ENCODE results near the gene HNRNPUL1. TPM values are rescaled to one million over a fixed set of nuclear protein-coding genes. Genes with fewer than 3 reads are reported as not detected.

The HNRNPUL1 gene
- total and polyA plus RNA-seq, 2 experiments from 2014 or later = 111 to 112 TPM

- in situ Hi-C loops (cut with MboI) = no loop called here
- no peak overlapping the region for H2AFZ ChIP-seq
- 8 to 20% methylated on average over 8 of the region's 8 CpGs for WGBS, 2 experiments (ENCODE audit: low coverage in 1 of 2, low lambda C conversion rate in 2 of 2, missing lambda C conversion rate in 2 of 2)
- peak overlapping the region; percentile 74 for H3K4me2 ChIP-seq (ENCODE audit: unreplicated experiment)
- no peaks in the 10 kb centered on the region for H3K27me3 ChIP-seq (replicated peaks; ENCODE audit: insufficient read depth)
- peaks cover 42% of the 10 kb centered on the region for H3K36me3 ChIP-seq (ENCODE audit: low read depth)
- peak overlapping the region; percentile 92 for H3K27ac ChIP-seq
- peak; percentile 91 for DNase-seq
- TF ChIP-seq EZH2phosphoT487 (IDR thresholded peaks at IDR 0.05; ENCODE audit: insufficient read depth, low read depth) (no peak), EZH2 (IDR thresholded peaks at IDR 0.05; ENCODE audit: insufficient read depth, poor library complexity, severe bottlenecking) (no peak)
- peak overlapping the region; percentile 58 for H3K4me3 ChIP-seq
- peaks cover 55% of the 10 kb centered on the region for H3K4me1 ChIP-seq (ENCODE audit: insufficient read depth)
- H3K9ac ChIP-seq = peak overlapping the region; percentile 76
- H3F3A ChIP-seq (ENCODE audit: insufficient read depth) = peaks cover 72% of the 10 kb centered on the region
- peaks cover 81% of the 10 kb centered on the region for H3K79me2 ChIP-seq (ENCODE audit: insufficient read depth)
- H3K9me3 ChIP-seq (ENCODE audit: low read depth) = no peaks in the 10 kb centered on the region
- no peaks in the 10 kb centered on the region for H3K9me2 ChIP-seq (ENCODE audit: insufficient read depth)
- H4K20me1 ChIP-seq (ENCODE audit: insufficient read depth) = no peaks in the 10 kb centered on the region
Observed at GRCh38 chr19:41223431-41224234, 40.5 kb upstream of the HNRNPUL1 start.

GRCh38 chr19:41224632-41225031, 39.5 kb upstream of the HNRNPUL1 start:
- no peaks in the 10 kb centered on the region for H3K27me3 ChIP-seq (replicated peaks; ENCODE audit: insufficient read depth)
- no peaks in the 10 kb centered on the region for H4K20me1 ChIP-seq (ENCODE audit: insufficient read depth)
- peak overlapping the region; percentile 74 for H3K4me2 ChIP-seq (ENCODE audit: unreplicated experiment)
- peaks cover 47% of the 10 kb centered on the region for H3K36me3 ChIP-seq (ENCODE audit: low read depth)
- H3K79me2 ChIP-seq (ENCODE audit: insufficient read depth) = peaks cover 86% of the 10 kb centered on the region
- peak overlapping the region; percentile 92 for H3K27ac ChIP-seq
- peak overlapping the region; percentile 76 for H3K9ac ChIP-seq
- peak overlapping the region; percentile 44 for H3K4me3 ChIP-seq
- 86 to 89% methylated on average over 7 of the region's 7 CpGs for WGBS, 2 experiments (ENCODE audit: low coverage in 1 of 2, low lambda C conversion rate in 2 of 2, missing lambda C conversion rate in 2 of 2)
- no peaks in the 10 kb centered on the region for H3K9me2 ChIP-seq (ENCODE audit: insufficient read depth)
- peaks cover 77% of the 10 kb centered on the region for H3F3A ChIP-seq (ENCODE audit: insufficient read depth)
- no peak for TF ChIP-seq EZH2phosphoT487 (IDR thresholded peaks at IDR 0.05; ENCODE audit: insufficient read depth, low read depth)
- TF ChIP-seq EZH2 (IDR thresholded peaks at IDR 0.05; ENCODE audit: insufficient read depth, poor library complexity, severe bottlenecking) = no peak
- no peaks in the 10 kb centered on the region for H3K9me3 ChIP-seq (ENCODE audit: low read depth)
- no peak overlapping the region for H2AFZ ChIP-seq
- in situ Hi-C loops (cut with MboI) = no loop called here
- DNase-seq = no peak
- H3K4me1 ChIP-seq (ENCODE audit: insufficient read depth) = peaks cover 60% of the 10 kb centered on the region

DNA sequence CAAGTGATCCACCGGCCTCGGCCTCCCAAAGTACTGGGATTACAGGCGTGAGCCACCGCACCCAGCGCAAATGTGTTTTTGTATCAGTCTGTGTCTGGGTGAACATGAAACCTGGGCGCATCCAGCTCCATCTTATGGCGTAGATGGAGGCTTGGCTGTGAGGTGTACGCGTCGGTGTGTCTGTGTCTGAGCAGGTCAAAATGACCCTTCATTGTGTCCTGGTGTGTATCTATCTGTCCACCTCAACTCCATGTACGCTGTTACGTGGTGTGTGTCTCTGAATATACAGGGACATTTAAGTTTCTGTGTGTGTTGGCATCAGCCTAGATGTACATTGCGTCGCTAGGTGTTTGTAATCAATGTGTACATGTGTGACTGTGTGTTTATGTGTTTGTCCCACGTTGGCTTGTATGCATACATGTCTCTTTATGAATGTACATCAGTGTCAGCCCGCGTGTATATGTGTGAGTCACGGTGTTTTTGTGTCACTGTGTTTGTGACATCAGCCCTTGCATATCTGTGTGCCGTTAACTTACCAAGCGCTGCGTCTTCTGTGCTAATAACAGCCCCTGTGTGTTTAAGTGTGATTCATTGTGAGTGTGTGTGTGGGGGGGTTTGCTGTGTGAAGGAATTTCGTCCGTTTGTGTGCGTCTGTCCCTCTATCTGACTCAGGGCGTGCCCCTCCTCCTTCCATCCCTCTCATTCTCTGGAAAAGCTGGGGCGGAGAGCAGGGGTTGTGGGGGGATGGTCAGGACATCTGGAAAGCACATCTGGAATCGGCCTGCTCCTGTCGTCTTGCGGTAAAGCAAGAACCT, 38.7 kb upstream of the HNRNPUL1 start:
- H3K9me3 ChIP-seq (ENCODE audit: low read depth) = no peaks in the 10 kb centered on the region
- TF ChIP-seq EZH2phosphoT487 (IDR thresholded peaks at IDR 0.05; ENCODE audit: insufficient read depth, low read depth) (no peak), EZH2 (IDR thresholded peaks at IDR 0.05; ENCODE audit: insufficient read depth, poor library complexity, severe bottlenecking) (no peak)
- no peaks in the 10 kb centered on the region for H4K20me1 ChIP-seq (ENCODE audit: insufficient read depth)
- H3K27ac ChIP-seq = peak overlapping the region; percentile 92
- H3K9ac ChIP-seq = peak overlapping the region; percentile 76
- peak overlapping the region; percentile 74 for H3K4me2 ChIP-seq (ENCODE audit: unreplicated experiment)
- peaks cover 63% of the 10 kb centered on the region for H3K4me1 ChIP-seq (ENCODE audit: insufficient read depth)
- H3K27me3 ChIP-seq (replicated peaks; ENCODE audit: insufficient read depth) = no peaks in the 10 kb centered on the region
- 32 to 33% methylated on average over 29 of the region's 29 CpGs for WGBS, 2 experiments (ENCODE audit: low coverage in 1 of 2, low lambda C conversion rate in 2 of 2, missing lambda C conversion rate in 2 of 2)
- peaks cover 79% of the 10 kb centered on the region for H3F3A ChIP-seq (ENCODE audit: insufficient read depth)
- H2AFZ ChIP-seq = no peak overlapping the region
- H3K79me2 ChIP-seq (ENCODE audit: insufficient read depth) = peaks cover 86% of the 10 kb centered on the region
- H3K36me3 ChIP-seq (ENCODE audit: low read depth) = peaks cover 46% of the 10 kb centered on the region
- in situ Hi-C loops (cut with MboI) = no loop called here
- H3K9me2 ChIP-seq (ENCODE audit: insufficient read depth) = no peaks in the 10 kb centered on the region
- DNase-seq = peak; percentile 99
- H3K4me3 ChIP-seq = peak overlapping the region; percentile 56

DNA sequence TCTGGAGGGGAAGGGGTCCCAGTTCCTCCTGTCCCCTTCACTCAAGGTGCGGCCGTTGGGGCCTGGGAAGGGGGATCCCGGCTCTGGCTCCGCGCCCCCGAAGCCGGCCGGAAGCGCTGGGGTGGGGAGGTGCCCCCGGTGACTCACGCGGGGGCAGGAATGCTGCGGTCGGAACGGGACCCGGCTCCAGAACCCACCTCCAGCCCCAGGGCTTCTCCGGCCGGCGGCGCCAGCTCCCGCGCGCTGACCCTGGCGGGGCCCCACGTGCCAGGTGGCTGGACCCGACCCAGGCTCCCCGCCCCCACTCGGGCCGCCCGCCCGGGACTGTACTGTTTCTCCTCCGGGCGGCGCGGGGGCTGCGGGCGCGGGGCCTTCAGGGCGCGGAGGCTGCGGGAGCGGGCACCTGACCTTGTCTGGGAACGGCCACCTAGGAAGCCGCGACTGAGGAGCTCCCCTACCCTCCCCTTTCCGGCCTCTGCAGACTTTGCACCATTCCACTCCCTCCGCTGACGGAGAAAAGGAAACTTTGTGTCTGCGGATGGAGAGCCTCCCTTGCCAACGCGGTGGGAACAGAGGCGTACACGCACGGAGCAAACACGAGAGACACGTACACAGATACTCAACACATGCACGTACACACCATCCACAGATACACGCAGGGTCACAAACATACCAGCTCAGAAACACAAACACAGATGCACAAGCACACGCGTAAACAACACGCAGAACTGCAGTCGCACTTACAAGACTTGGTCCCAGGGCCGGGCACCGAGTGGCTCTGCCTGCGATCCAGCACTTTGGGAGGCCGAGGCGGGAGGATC, 37.9 kb upstream of the HNRNPUL1 start:
- TF ChIP-seq EZH2 (IDR thresholded peaks at IDR 0.05; ENCODE audit: insufficient read depth, poor library complexity, severe bottlenecking) = no peak
- no peak for TF ChIP-seq EZH2phosphoT487 (IDR thresholded peaks at IDR 0.05; ENCODE audit: insufficient read depth, low read depth)
- Histone ChIP-seq H3K9me2 (ENCODE audit: insufficient read depth) (no peaks in the 10 kb centered on the region), H3K4me1 (ENCODE audit: insufficient read depth) (peaks cover 58% of the 10 kb centered on the region), H2AFZ (no peak overlapping the region), H3K27me3 (replicated peaks; ENCODE audit: insufficient read depth) (no peaks in the 10 kb centered on the region), H3K4me3 (peak overlapping the region; percentile 56), H3K4me2 (ENCODE audit: unreplicated experiment) (peak overlapping the region; percentile 74), H4K20me1 (ENCODE audit: insufficient read depth) (no peaks in the 10 kb centered on the region), H3K9me3 (ENCODE audit: low read depth) (no peaks in the 10 kb centered on the region), H3K79me2 (ENCODE audit: insufficient read depth) (peaks cover 86% of the 10 kb centered on the region), H3K9ac (peak overlapping the region; percentile 76), H3F3A (ENCODE audit: insufficient read depth) (peaks cover 72% of the 10 kb centered on the region), H3K27ac (peak overlapping the region; percentile 92), H3K36me3 (ENCODE audit: low read depth) (peaks cover 46% of the 10 kb centered on the region)
- WGBS, 2 experiments (ENCODE audit: low coverage in 1 of 2, low lambda C conversion rate in 2 of 2, missing lambda C conversion rate in 2 of 2) = 7 to 10% methylated on average over 44 to 57 of the region's 67 CpGs
- in situ Hi-C loops (cut with MboI) = no loop called here
- peak; percentile 96 for DNase-seq
